ENCODE results near the gene DEDD.

Gene DEDD

DNA sequence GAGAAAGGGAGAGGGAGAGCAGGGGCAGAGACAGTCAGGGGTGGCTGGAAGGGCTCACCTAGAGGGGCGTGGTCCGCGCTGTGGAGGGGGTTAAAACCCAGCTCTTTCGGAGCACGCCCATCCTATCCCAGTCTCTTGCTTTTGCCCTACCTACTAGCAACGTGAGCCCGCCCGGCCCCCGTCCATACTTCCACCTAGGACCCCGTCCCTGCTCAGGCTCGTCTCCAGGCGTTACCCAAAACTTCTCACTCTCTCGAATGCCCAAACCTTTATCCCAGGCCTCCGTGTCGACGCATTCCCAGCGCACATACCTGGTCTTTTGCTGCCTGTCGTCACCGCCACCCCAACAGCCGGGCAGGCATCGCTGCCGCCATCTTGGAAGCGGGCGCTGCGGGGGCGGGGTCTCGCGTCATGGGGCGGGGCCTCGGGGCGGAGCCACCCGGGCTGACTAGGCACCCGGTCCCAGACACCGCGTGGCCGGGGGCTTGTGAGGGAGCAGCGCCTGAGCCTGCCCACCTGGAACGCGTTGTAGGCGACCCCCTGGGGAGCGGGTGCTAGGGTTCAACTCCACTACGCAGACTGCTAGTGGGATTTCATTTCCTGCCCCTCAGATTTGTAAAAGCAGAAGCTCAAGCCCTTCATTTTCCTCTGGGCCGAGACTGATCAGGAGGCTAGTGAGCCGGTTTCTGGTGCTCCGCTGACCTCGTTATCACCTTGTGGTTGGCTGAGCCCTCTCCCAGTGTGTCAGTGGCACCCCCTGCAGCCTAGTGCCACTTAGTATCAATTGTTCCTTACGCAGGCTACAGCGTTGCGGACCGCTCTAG, 44.9 kb upstream of the DEDD start, which contains the start of gene B4GALT3:
Gene B4GALT3 (minus strand): TSS at position 396 of the 824 bp plus-strand sequence. CDS start 1,447 bp downstream, outside the sequence.
- Histone ChIP-seq H3K27me3 (replicated peaks) (no peaks in the 10 kb centered on the region), H3K36me3 (replicated peaks) (peaks cover 22% of the 10 kb centered on the region), H3K4me3 (ENCODE audit: low read depth, low read length) (peak within 1 kb of the TSS; percentile 96), H3K27ac (peak within 1 kb of the TSS; percentile 81)
- in situ Hi-C loops (cut with HindIII; ENCODE audit: low pct_ligation_motif_present, low sequenced_read_pairs): no loop called here
- DNase-seq: peak; percentile 78
- TF ChIP-seq, protein P1, sequence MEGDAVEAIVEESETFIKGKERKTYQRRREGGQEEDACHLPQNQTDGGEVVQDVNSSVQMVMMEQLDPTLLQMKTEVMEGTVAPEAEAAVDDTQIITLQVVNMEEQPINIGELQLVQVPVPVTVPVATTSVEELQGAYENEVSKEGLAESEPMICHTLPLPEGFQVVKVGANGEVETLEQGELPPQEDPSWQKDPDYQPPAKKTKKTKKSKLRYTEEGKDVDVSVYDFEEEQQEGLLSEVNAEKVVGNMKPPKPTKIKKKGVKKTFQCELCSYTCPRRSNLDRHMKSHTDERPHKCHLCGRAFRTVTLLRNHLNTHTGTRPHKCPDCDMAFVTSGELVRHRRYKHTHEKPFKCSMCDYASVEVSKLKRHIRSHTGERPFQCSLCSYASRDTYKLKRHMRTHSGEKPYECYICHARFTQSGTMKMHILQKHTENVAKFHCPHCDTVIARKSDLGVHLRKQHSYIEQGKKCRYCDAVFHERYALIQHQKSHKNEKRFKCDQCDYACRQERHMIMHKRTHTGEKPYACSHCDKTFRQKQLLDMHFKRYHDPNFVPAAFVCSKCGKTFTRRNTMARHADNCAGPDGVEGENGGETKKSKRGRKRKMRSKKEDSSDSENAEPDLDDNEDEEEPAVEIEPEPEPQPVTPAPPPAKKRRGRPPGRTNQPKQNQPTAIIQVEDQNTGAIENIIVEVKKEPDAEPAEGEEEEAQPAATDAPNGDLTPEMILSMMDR (IDR thresholded peaks at IDR 0.05; ENCODE audit: low read depth, low read length, missing control alignments): peak; percentile 21

DNA sequence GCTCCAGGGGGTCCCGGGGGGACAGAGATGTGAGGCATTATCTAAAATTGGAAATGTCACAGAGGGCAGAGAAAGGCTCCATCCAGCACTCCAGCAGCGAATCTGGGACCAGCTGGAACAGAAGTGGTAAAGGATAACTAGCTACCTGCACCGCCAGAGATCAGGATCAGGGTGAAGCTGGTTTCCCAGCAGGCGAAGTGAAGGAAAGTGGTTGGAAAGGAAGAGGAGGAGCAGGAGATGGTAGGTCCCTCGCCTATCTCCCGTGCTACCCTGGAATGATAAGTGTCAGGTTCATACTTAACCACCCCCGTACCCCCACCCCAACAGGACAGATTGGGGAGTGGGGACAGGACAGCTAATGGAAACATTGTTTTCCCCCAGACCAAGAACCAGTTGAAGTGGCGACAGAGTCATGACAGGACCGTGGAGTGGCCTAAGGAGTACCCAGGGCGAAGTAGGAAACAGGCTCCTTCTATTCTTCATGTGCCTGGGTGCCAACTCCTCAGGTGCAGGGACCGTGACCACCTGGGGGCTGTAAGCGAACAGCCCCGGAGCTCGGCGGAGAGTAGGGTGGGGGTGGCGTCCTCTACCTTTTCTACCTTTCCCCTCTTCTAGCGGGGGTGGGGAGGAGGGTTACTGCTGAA, 44.1 kb upstream of the DEDD start:
- DNase-seq: no peak
- in situ Hi-C loops (cut with HindIII; ENCODE audit: low pct_ligation_motif_present, low sequenced_read_pairs): no loop called here
- peaks cover 29% of the 10 kb centered on the region for H3K36me3 ChIP-seq (replicated peaks)
- H3K4me3 ChIP-seq (ENCODE audit: low read depth, low read length): peak overlapping the region; percentile 96
- TF ChIP-seq, protein P1 (IDR thresholded peaks at IDR 0.05; ENCODE audit: low read depth, low read length, missing control alignments): no peak
- H3K27me3 ChIP-seq (replicated peaks): no peaks in the 10 kb centered on the region
- H3K27ac ChIP-seq: peak overlapping the region; percentile 81

DNA sequence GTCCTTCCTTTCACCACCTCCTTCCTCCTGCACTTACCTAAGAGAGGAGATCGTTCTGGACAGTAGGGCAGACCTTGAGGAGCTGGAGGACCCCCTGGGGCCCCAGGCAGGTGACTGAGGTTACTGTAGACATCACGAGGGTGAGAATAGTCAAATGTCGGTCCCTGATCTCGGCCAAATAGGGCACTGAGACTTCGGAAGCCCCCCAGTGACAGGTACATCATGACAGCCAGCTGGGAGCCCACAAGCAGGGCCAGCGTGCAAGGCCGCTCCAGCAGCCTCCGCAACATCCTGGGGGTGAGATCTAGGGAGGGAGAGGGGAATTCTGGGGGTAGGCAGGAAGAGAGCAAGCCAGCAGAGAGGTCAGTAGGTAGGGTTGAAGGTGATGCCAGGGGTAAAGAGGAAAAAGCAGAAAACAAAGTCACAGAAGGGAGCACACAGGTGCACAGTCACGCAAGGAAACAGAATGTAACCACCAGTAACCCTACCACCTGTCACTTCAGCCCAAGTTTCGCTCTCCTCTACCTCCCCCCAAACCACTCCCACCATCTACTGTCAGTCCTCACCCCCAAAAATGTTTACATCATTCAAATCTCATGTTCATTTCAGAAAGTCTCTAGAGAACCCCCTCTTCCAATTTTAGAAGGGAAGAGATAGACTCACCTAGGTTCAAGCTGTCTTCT, 43.4 kb upstream of the DEDD start:
- in situ Hi-C loops (cut with HindIII; ENCODE audit: low pct_ligation_motif_present, low sequenced_read_pairs): no loop called here
- TF ChIP-seq, protein P1 (IDR thresholded peaks at IDR 0.05; ENCODE audit: low read depth, low read length, missing control alignments): no peak
- H3K27ac ChIP-seq: no peak overlapping the region
- no peak for DNase-seq
- peak overlapping the region; percentile 96 for H3K4me3 ChIP-seq (ENCODE audit: low read depth, low read length)
- H3K27me3 ChIP-seq (replicated peaks): no peaks in the 10 kb centered on the region
- peaks cover 36% of the 10 kb centered on the region for H3K36me3 ChIP-seq (replicated peaks)

DNA sequence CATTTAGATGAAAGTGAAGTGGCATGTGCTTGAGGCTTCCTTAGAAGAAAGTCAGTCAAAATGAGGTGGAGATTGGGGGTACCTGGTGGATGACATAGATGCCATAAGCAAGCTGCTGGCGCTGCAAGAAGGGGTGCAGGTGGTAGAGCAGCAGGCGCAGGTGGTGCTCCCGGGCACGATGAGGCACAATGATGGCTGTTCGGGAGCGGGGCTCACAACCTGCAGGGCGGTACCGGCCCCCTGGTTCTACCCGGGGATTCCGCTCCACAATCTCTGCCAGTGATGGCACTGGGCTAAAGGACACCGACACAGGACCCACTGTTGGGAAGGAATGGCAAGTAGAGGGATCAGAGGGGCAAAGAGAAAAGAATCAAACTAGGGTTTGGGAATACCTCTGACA, 42.4 kb upstream of the DEDD start:
- Histone ChIP-seq H3K27me3 (replicated peaks) (no peaks in the 10 kb centered on the region), H3K27ac (no peak overlapping the region), H3K36me3 (replicated peaks) (peaks cover 44% of the 10 kb centered on the region), H3K4me3 (ENCODE audit: low read depth, low read length) (no peak overlapping the region)
- DNase-seq: no peak
- in situ Hi-C loops (cut with HindIII; ENCODE audit: low pct_ligation_motif_present, low sequenced_read_pairs): no loop called here
- TF ChIP-seq, protein P1 (IDR thresholded peaks at IDR 0.05; ENCODE audit: low read depth, low read length, missing control alignments): no peak

DNA sequence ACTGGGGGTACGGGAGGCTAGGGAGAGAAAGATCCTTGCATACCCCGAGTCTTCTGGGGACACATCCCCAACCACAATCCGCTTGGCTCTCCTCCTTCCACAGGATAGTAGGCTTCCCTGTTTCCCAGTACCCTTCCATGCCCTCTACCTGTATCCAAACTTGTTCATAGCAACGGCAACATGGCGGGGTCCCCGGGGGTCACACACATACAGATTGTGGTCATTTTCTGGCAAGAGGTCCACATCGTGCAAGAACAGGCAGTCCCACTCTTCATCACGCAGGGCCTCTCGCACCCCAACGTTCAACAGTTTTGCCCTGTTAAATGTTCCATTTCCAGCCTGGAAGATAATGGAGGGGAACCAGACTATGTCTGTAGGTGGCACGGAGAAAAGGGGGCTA, 41.2 kb upstream of the DEDD start:
- no peaks in the 10 kb centered on the region for H3K27me3 ChIP-seq (replicated peaks)
- peak overlapping the region; percentile 84 for H3K27ac ChIP-seq
- TF ChIP-seq, protein P1 (IDR thresholded peaks at IDR 0.05; ENCODE audit: low read depth, low read length, missing control alignments): no peak
- H3K36me3 ChIP-seq (replicated peaks): peaks cover 49% of the 10 kb centered on the region
- DNase-seq: no peak
- in situ Hi-C loops (cut with HindIII; ENCODE audit: low pct_ligation_motif_present, low sequenced_read_pairs): no loop called here
- no peak overlapping the region for H3K4me3 ChIP-seq (ENCODE audit: low read depth, low read length)
